ENCODE measurements around the gene RFFL. TPM values are rescaled to one million over a fixed set of nuclear protein-coding genes. Genes with fewer than 3 reads are reported as not detected.

RFFL gene
- total and polyA plus RNA-seq, 2 donors (not counting 1 experiment from before 2014, with no cell fraction given) = 13.6 to 36.9 TPM

- H3K4me3 Mint-ChIP-seq = peak overlapping the region; percentile 98
- TF ChIP-seq CTCF (IDR thresholded peaks at IDR 0.05) (no peak), EZH2 (IDR thresholded peaks at IDR 0.05; ENCODE audit: borderline replicate concordance, insufficient read depth, low read depth, low read length, poor library complexity, severe bottlenecking) (no peak)
- no peaks in the 10 kb centered on the region for H3K9me3 ChIP-seq (ENCODE audit: control extremely low read depth in 1 of 3, control insufficient read depth in 2 of 3, insufficient read depth in 1 of 3, low read length in 2 of 3)
- H3K9me3 Mint-ChIP-seq (ENCODE audit: insufficient read depth) = no peaks in the 10 kb centered on the region
- H3K79me2 ChIP-seq (ENCODE audit: control insufficient read depth, insufficient read depth, low read length) = peaks cover 20% of the 10 kb centered on the region
- peaks cover 28% of the 10 kb centered on the region for H3K4me1 Mint-ChIP-seq
- peak overlapping the region; percentile 90 for H2AFZ ChIP-seq (ENCODE audit: insufficient read depth, low read depth, low read length, poor library complexity, severe bottlenecking)
- H3K4me1 ChIP-seq (ENCODE audit: control insufficient read depth in 2 of 2, insufficient read depth in 2 of 2, low read length in 2 of 2) = peaks cover 15 to 16% of the 10 kb centered on the region in 2 donors
- peak; percentile 18 for DNase-seq
- peak overlapping the region; percentile 95 to 99 for H3K27ac ChIP-seq (ENCODE audit: low read length in 2 of 2)
- ChIA-PET POLR2A (interaction anchor here (1.5 to 2.0 kb wide), 4 partner anchors 16 to 110 kb away, joined by 3 to 7 read pairs (median 4); partner anchors contain the start of genes CCT6B and ZNF830), CTCF (interaction anchor here (0.7 to 3.2 kb wide), 9 partner anchors 12 to 560 kb away, joined by 3 to 11 read pairs (median 4); partner anchors contain the start of genes CCT6B, RFFL and ZNF830)
- WGBS (ENCODE audit: insufficient coverage) = 33% methylated on average over 7 of the region's 15 CpGs
- peak overlapping the region; percentile 23 to 98 (median 93) for H3K4me3 ChIP-seq (ENCODE audit: control extremely low read depth in 1 of 5, extremely low read depth in 1 of 5, insufficient read depth in 1 of 5, low read depth in 2 of 5, low read length in 4 of 5)
- H3K4me2 ChIP-seq (replicated peaks; ENCODE audit: low read depth, low read length, poor library complexity, severe bottlenecking) = peak overlapping the region; percentile 80
- H3K36me3 ChIP-seq (replicated peaks in 1 of 2; ENCODE audit: control extremely low read depth in 1 of 2, control insufficient read depth in 1 of 2, extremely low read depth in 1 of 2, insufficient read depth in 2 of 2, low read length in 1 of 2) = peaks cover 0 to 4% of the 10 kb centered on the region in 2 experiments
- no peak for ATAC-seq (ENCODE audit: low read depth)
- H3K27me3 ChIP-seq (replicated peaks in 1 of 4; ENCODE audit: control extremely low read depth in 1 of 4, control insufficient read depth in 3 of 4, insufficient read depth in 4 of 4, low read length in 3 of 4) = no peaks in the 10 kb centered on the region
- intact Hi-C loops (cut with micrococcal nuclease) = loop anchor here (1.0 to 5.0 kb wide), 7 partner anchors 18 to 785 kb away; partner anchors contain the start of genes AP2B1, CCT6B, SLFN5 and ZNF830
- peak overlapping the region; percentile 93 for H3K9ac ChIP-seq (ENCODE audit: low read length)
- H3K27me3 Mint-ChIP-seq = no peaks in the 10 kb centered on the region
- H3K27ac Mint-ChIP-seq = peak overlapping the region; percentile 99
- no peaks in the 10 kb centered on the region for H4K20me1 ChIP-seq (ENCODE audit: control insufficient read depth, insufficient read depth, low read length, poor library complexity, severe bottlenecking)
Measured at GRCh38 chr17:34979650-34980352, 83.7 kb downstream of the RFFL start.

DNA sequence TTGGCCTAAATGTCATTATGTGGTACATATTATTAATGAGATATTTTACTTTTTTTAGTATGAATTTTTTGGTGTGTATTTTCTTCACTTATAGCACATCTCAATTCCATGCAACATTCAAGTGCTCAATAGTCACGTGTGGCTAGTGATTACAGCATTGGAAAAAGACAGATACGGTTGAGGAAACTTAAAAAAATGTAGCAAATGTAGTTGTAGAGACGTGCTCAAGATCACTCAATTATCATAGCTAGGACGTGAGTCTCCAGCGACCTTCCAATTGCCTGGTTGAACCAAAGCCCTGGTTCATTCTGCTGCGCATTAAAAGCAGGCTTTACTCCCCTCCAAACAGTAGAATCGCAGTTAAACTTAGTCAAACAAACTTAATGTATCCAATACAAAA is 84.4 kb downstream of the RFFL start:
- Histone ChIP-seq H3K79me2 (ENCODE audit: control insufficient read depth, insufficient read depth, low read length) (peaks cover 13% of the 10 kb centered on the region), H3K4me2 (replicated peaks; ENCODE audit: low read depth, low read length, poor library complexity, severe bottlenecking) (no peak overlapping the region), H2AFZ (ENCODE audit: insufficient read depth, low read depth, low read length, poor library complexity, severe bottlenecking) (peak overlapping the region; percentile 90), H3K9ac (ENCODE audit: low read length) (no peak overlapping the region), H3K4me3 (ENCODE audit: control extremely low read depth in 1 of 5, extremely low read depth in 1 of 5, insufficient read depth in 1 of 5, low read depth in 2 of 5, low read length in 4 of 5) (no peak overlapping the region), H4K20me1 (ENCODE audit: control insufficient read depth, insufficient read depth, low read length, poor library complexity, severe bottlenecking) (no peaks in the 10 kb centered on the region), H3K36me3 (replicated peaks in 1 of 2; ENCODE audit: control extremely low read depth in 1 of 2, control insufficient read depth in 1 of 2, extremely low read depth in 1 of 2, insufficient read depth in 2 of 2, low read length in 1 of 2) (peaks cover 0 to 4% of the 10 kb centered on the region in 2 experiments), H3K27ac (ENCODE audit: low read length in 2 of 2) (no peak overlapping the region), H3K27me3 (replicated peaks in 1 of 4; ENCODE audit: control extremely low read depth in 1 of 4, control insufficient read depth in 3 of 4, insufficient read depth in 4 of 4, low read length in 3 of 4) (no peaks in the 10 kb centered on the region), H3K9me3 (ENCODE audit: control extremely low read depth in 1 of 3, control insufficient read depth in 2 of 3, insufficient read depth in 1 of 3, low read length in 2 of 3) (no peaks in the 10 kb centered on the region), H3K4me1 (ENCODE audit: control insufficient read depth in 2 of 2, insufficient read depth in 2 of 2, low read length in 2 of 2) (peaks cover 15 to 16% of the 10 kb centered on the region in 2 donors)
- TF ChIP-seq EZH2 (IDR thresholded peaks at IDR 0.05; ENCODE audit: borderline replicate concordance, insufficient read depth, low read depth, low read length, poor library complexity, severe bottlenecking) (no peak), CTCF (IDR thresholded peaks at IDR 0.05) (no peak)
- intact Hi-C loops (cut with micrococcal nuclease) = no loop called here
- 100% methylated on average over 5 of the region's 7 CpGs for WGBS (ENCODE audit: insufficient coverage)
- ATAC-seq (ENCODE audit: low read depth) (no peak), DNase-seq (no peak)
- no peak overlapping the region for H3K27ac Mint-ChIP-seq
- no peaks in the 10 kb centered on the region for H3K27me3 Mint-ChIP-seq
- CTCF ChIA-PET = interaction anchor here (0.7 to 1.5 kb wide), 4 partner anchors 14 to 417 kb away, joined by 3 to 7 read pairs (median 4); no protein-coding TSS in a partner anchor
- H3K9me3 Mint-ChIP-seq (ENCODE audit: insufficient read depth) = no peaks in the 10 kb centered on the region
- POLR2A ChIA-PET = interaction anchor here (1.5 kb wide), 1 partner anchor 16 kb away, joined by 4 read pairs; no protein-coding TSS in a partner anchor
- H3K4me1 Mint-ChIP-seq = peaks cover 28% of the 10 kb centered on the region
- peak overlapping the region; percentile 59 for H3K4me3 Mint-ChIP-seq

Measured in B cell (primary cell).